H1 (cell line): ENCODE data around the gene CNOT6L. TPM values are rescaled to one million over a fixed set of nuclear protein-coding genes. Genes with fewer than 3 reads are reported as not detected.

ENCODE experiments used
- CTCF ChIA-PET: fragments of 300-600 bp; sonication (Branson Sonifier 250); formaldehyde crosslinking; loops from one replicate; lab custom pipeline; 2021; ENCODE audit not compliant: partially characterized antibody; lab: Charles Lee
- POLR2A ChIA-PET: fragments of 300-600 bp; sonication (Branson Sonifier 250); formaldehyde crosslinking; loops from one replicate; lab custom pipeline; 2021; ENCODE audit warnings: inconsistent platforms; ENCODE audit not compliant: partially characterized antibody; lab: Charles Lee
- DNase-seq, 2 experiments: peaks; one replicate each; pipeline versions ENCODE4 v3.0.0 to v3.0.0-alpha.2; 2010 to 2022; ENCODE audit warnings: low spot score in 2 of 2, low read depth in 1 of 2, mixed read lengths in 1 of 2
- FAIRE-seq: peaks from 2 replicates; lab custom pipeline; 2011; peaks lifted over from hg19 to GRCh38; lab: Jason Lieb, UNC
- H2AFZ ChIP-seq: 2 replicates; pipeline ENCODE4 v1.8.1; 2012; ENCODE audit warnings: low read length, inconsistent platforms
- H2AK5ac ChIP-seq: 2 replicates; pipeline ENCODE4 v1.6.1; 2013; ENCODE audit warnings: low read depth, low read length
- H2BK120ac ChIP-seq: replicated peaks from 2 replicates; pipeline ENCODE3; 2013; ENCODE audit warnings: low read depth, low read length, inconsistent platforms
- H2BK12ac ChIP-seq: 2 replicates; pipeline ENCODE4 v1.6.1; 2013; ENCODE audit warnings: low read depth, low read length
- H2BK15ac ChIP-seq: 2 replicates; pipeline ENCODE4 v1.6.1; 2013; ENCODE audit warnings: low read length
- H2BK20ac ChIP-seq: 2 replicates; pipeline ENCODE4 v1.6.1; 2013; ENCODE audit warnings: low read length
- H2BK5ac ChIP-seq: 2 replicates; pipeline ENCODE4 v1.6.1; 2013; ENCODE audit warnings: low read depth, low read length
- H3K14ac ChIP-seq: 2 replicates; pipeline ENCODE4 v1.6.1; 2013; ENCODE audit warnings: inconsistent platforms; ENCODE audit not compliant: insufficient read length
- H3K18ac ChIP-seq: 2 replicates; pipeline ENCODE4 v1.6.1; 2013; ENCODE audit warnings: low read length; ENCODE audit errors: extremely low read depth
- H3K23ac ChIP-seq: 2 replicates; pipeline ENCODE4 v1.6.1; 2013; ENCODE audit warnings: inconsistent platforms; ENCODE audit not compliant: insufficient read length
- H3K23me2 ChIP-seq: 2 replicates; pipeline ENCODE4 v1.6.1; 2013; ENCODE audit warnings: low read depth, low read length
- H3K27ac ChIP-seq: 2 replicates; pipeline ENCODE4 v1.6.1; 2011; ENCODE audit warnings: low read depth, low read length, inconsistent platforms
- H3K27me3 ChIP-seq, 4 experiments: replicated peaks in 1 of 4; 1 replicate in 1 of 4; 2 replicates in 3 of 4; pipeline versions ENCODE4 v1.6.1 to v1.8.1; 2011 to 2013; ENCODE audit warnings: low read length in 3 of 4, mild to moderate bottlenecking in 3 of 4, inconsistent platforms in 2 of 4, mixed read lengths in 2 of 4, moderate library complexity in 1 of 4; ENCODE audit not compliant: control insufficient read depth in 3 of 4, insufficient read depth in 3 of 4; ENCODE audit errors: extremely low read depth in 1 of 4
- H3K36me3 ChIP-seq, 4 experiments: 2 replicates each; pipeline versions ENCODE4 v1.6.1 to v1.8.1; 2011 to 2013; ENCODE audit warnings: mild to moderate bottlenecking in 4 of 4, low read length in 3 of 4, moderate library complexity in 2 of 4, control low read depth in 1 of 4, inconsistent platforms in 1 of 4; ENCODE audit not compliant: insufficient read depth in 4 of 4, control insufficient read depth in 2 of 4
- H3K4ac ChIP-seq: replicated peaks from 2 replicates; pipeline ENCODE3; 2013; ENCODE audit warnings: low read length, low read depth, mixed read lengths, inconsistent platforms; ENCODE audit not compliant: insufficient read length
- H3K4me1 ChIP-seq, 4 experiments: replicated peaks in 1 of 4; 1 replicate in 1 of 4; 2 replicates in 3 of 4; pipeline versions ENCODE4 v1.6.1 to v1.8.1; 2011 to 2013; ENCODE audit warnings: low read length in 3 of 4, inconsistent platforms in 2 of 4, mixed read lengths in 1 of 4; ENCODE audit not compliant: insufficient read depth in 4 of 4, control insufficient read depth in 3 of 4
- H3K4me2 ChIP-seq, 2 experiments: 2 replicates each; pipeline versions ENCODE4 v1.6.1 to v1.8.1; 2011 to 2013; ENCODE audit warnings: low read depth in 2 of 2, low read length in 2 of 2, control low read depth in 1 of 2, inconsistent platforms in 1 of 2, mild to moderate bottlenecking in 1 of 2; ENCODE audit not compliant: insufficient read depth in 1 of 2
- H3K4me3 ChIP-seq, 4 experiments: fragments of 200-600, 300-600 bp in 1 of 4; sonication (generic), shearing (Covaris generic), sonication (Bioruptor Twin) in 1 of 4; 2 replicates each; pipeline versions ENCODE4 v1.5.1 to v1.8.1; 2011 to 2016; ENCODE audit warnings: low read length in 4 of 4, low read depth in 3 of 4, control low read depth in 2 of 4, inconsistent platforms in 2 of 4, mild to moderate bottlenecking in 2 of 4, mixed read lengths in 1 of 4, moderate library complexity in 1 of 4; ENCODE audit not compliant: insufficient read depth in 2 of 4; ENCODE audit errors: extremely low read depth in 1 of 4
- H3K56ac ChIP-seq: replicated peaks from 2 replicates; pipeline ENCODE3; 2013; ENCODE audit warnings: low read depth, mild to moderate bottlenecking, mixed read lengths, low read length, inconsistent platforms; ENCODE audit not compliant: insufficient read length
- H3K79me1 ChIP-seq: 2 replicates; pipeline ENCODE4 v1.6.1; 2013; ENCODE audit warnings: low read depth, low read length, control low read depth
- H3K79me2 ChIP-seq, 2 experiments: 2 replicates each; pipeline versions ENCODE4 v1.6.1 to v1.8.1; 2012 to 2013; ENCODE audit warnings: low read length in 2 of 2, mild to moderate bottlenecking in 2 of 2, inconsistent platforms in 1 of 2; ENCODE audit not compliant: insufficient read depth in 2 of 2, control insufficient read depth in 1 of 2
- H3K9ac ChIP-seq, 4 experiments: replicated peaks in 1 of 4; 1 replicate in 1 of 4; 2 replicates in 3 of 4; pipeline versions ENCODE4 v1.6.1 to v1.8.1; 2011 to 2013; ENCODE audit warnings: low read depth in 3 of 4, low read length in 3 of 4, control low read depth in 2 of 4, mild to moderate bottlenecking in 2 of 4, moderate library complexity in 2 of 4, inconsistent platforms in 1 of 4; ENCODE audit errors: extremely low read depth in 1 of 4
- H3K9me3 ChIP-seq, 2 experiments: 2 replicates each; pipeline versions ENCODE4 v1.6.1 to v1.8.1; 2012 to 2013; ENCODE audit warnings: mild to moderate bottlenecking in 2 of 2, moderate library complexity in 2 of 2, control low read depth in 1 of 2, inconsistent platforms in 1 of 2, low read depth in 1 of 2, low read length in 1 of 2, mixed read lengths in 1 of 2; ENCODE audit not compliant: insufficient read depth in 2 of 2
- H4K20me1 ChIP-seq, 2 experiments: replicated peaks in 1 of 2; 2 replicates each; pipeline versions ENCODE3 to v1.8.1; 2011 to 2013; ENCODE audit warnings: inconsistent platforms in 2 of 2, low read length in 2 of 2, mild to moderate bottlenecking in 1 of 2; ENCODE audit not compliant: insufficient read depth in 2 of 2, control insufficient read depth in 1 of 2
- H4K5ac ChIP-seq: 2 replicates; pipeline ENCODE4 v1.6.1; 2013; ENCODE audit warnings: low read length, low read depth, mixed read lengths, inconsistent platforms; ENCODE audit not compliant: insufficient read length
- H4K8ac ChIP-seq: 2 replicates; pipeline ENCODE4 v1.8.0; 2013; ENCODE audit warnings: mild to moderate bottlenecking, moderate library complexity, low read length, inconsistent platforms; ENCODE audit not compliant: insufficient read depth; ENCODE audit errors: extremely low read depth
- H4K91ac ChIP-seq: replicated peaks from 2 replicates; pipeline ENCODE3; 2013; ENCODE audit warnings: low read length, mixed read lengths, inconsistent platforms; ENCODE audit not compliant: insufficient read length
- CEBPB ChIP-seq: IDR thresholded peaks from 2 replicates; pipeline ENCODE4 v1.6.1; 2012; ENCODE audit warnings: low read depth, low read length
- E2F6 ChIP-seq: IDR thresholded peaks from 2 replicates; pipeline ENCODE4 v1.6.1; 2012; ENCODE audit warnings: inconsistent platforms
- EP300 ChIP-seq, 2 experiments: IDR thresholded peaks; 1 replicate in 1 of 2; 2 replicates in 1 of 2; pipeline ENCODE4 v1.6.1; 2011 to 2012; ENCODE audit warnings: low read depth in 2 of 2, low read length in 2 of 2, mild to moderate bottlenecking in 2 of 2, borderline replicate concordance in 1 of 2, inconsistent platforms in 1 of 2, moderate library complexity in 1 of 2
- HDAC2 ChIP-seq, 2 experiments: fragments of 300-600 bp in 1 of 2; sonication (generic) in 1 of 2; IDR thresholded peaks; 2 replicates each; pipeline ENCODE4 v1.6.1; 2011 to 2012; ENCODE audit warnings: low read depth in 2 of 2, low read length in 2 of 2, mild to moderate bottlenecking in 2 of 2, moderate library complexity in 2 of 2, borderline replicate concordance in 1 of 2, inconsistent platforms in 1 of 2
- JUND ChIP-seq: IDR thresholded peaks from 2 replicates; pipeline ENCODE4 v1.6.1; 2011; ENCODE audit warnings: mild to moderate bottlenecking, improper control_type of control experiment, low read length
- KDM5A ChIP-seq: fragments of 200-600 bp; IDR thresholded peaks from 2 replicates; pipeline ENCODE4 v1.7.1; 2012; ENCODE audit warnings: mild to moderate bottlenecking, low read length, inconsistent platforms, mixed read lengths
- MAFK ChIP-seq: IDR thresholded peaks from 2 replicates; pipeline ENCODE4 v1.6.1; 2012; ENCODE audit warnings: low read depth, mild to moderate bottlenecking, improper control_type of control experiment, low read length
- POLR2AphosphoS5 ChIP-seq: IDR thresholded peaks from 2 replicates; pipeline ENCODE4 v1.6.1; 2011; ENCODE audit warnings: low read depth, low read length
- RNF2 ChIP-seq: fragments of 200-900, 300-1000 bp; sonication (generic); IDR thresholded peaks from 2 replicates; pipeline ENCODE4 v1.7.1; 2016; ENCODE audit warnings: borderline replicate concordance, low read depth, mild to moderate bottlenecking, antibody characterized with exemption, low read length; ENCODE audit not compliant: poor library complexity, severe bottlenecking; ENCODE audit errors: missing control alignments
- SP4 ChIP-seq: IDR thresholded peaks from 2 replicates; pipeline ENCODE4 v1.6.1; 2012; ENCODE audit warnings: low read length, inconsistent platforms
- WGBS, 2 experiments: shearing (Covaris generic) in 1 of 2; methylation state at CpG; one replicate each; pipeline versions ENCODE4 v1.1.6 to v1.1.7; 2013 to 2015; ENCODE audit warnings: low lambda C conversion rate in 2 of 2, mixed read lengths in 2 of 2, inconsistent platforms in 1 of 2, low coverage in 1 of 2, missing lambda C conversion rate in 1 of 2; ENCODE audit not compliant: insufficient replicate concordance in 2 of 2, insufficient coverage in 1 of 2, insufficient read length in 1 of 2; ENCODE audit errors: extremely low coverage in 1 of 2, missing lambda C conversion rate in 1 of 2; 5-methylcytosine and 5-hydroxymethylcytosine counted together
- polyA plus RNA-seq, 7 experiments: library from polyadenylated mRNA; depleted of rRNA in 3 of 7; stranded (reverse) in 5 of 7; unstranded in 2 of 7; fragments of >200 nt in 5 of 7; fragments of 200-250 nt in 2 of 7; gene quantifications; 1 replicate in 5 of 7; 2 replicates in 1 of 7; 4 replicates in 1 of 7; pipeline versions ENCODE4 v1.2.1 to v1.2.3, GENCODE V29; 2011 to 2013; ENCODE audit warnings: missing spikeins in 2 of 7, mixed read lengths in 2 of 7
- total RNA-seq: library from RNA; stranded (reverse); fragmentation: NEBNext Ultra II Directional; extraction: Animal tissue kit (Norgen Biotek cat#: 25700); gene quantifications from 2 replicates; pipeline ENCODE4 v1.2.1, GENCODE V29; 2021
- TF ChIP-seq, protein P1 (sequence below): IDR thresholded peaks from 2 replicates; pipeline ENCODE4 v1.6.1; 2012; ENCODE audit warnings: inconsistent platforms

CNOT6L gene
- total and polyA plus RNA-seq, 2 of the 8 experiments (the other 6 are each of a cell fraction or from before 2014, with no cell fraction given), result 2.0 to 22.4 TPM

GRCh38 chr4:77833126-77833724 is 14.1 kb upstream of the CNOT6L start:
- Histone ChIP-seq H4K20me1 (no peaks in the 10 kb centered on the region), H2BK20ac (no peak overlapping the region), H4K5ac (no peak overlapping the region), H3K23me2 (no peaks in the 10 kb centered on the region), H3K9me3 (no peaks in the 10 kb centered on the region), H4K8ac (no peak overlapping the region), H3K4me3 (no peak overlapping the region), H3K9ac (no peak overlapping the region), H3K27me3 (no peaks in the 10 kb centered on the region), H2BK15ac (no peak overlapping the region), H3K4me2 (no peak overlapping the region), H2AFZ (no peak overlapping the region), H3K18ac (no peak overlapping the region), H3K4ac (no peak overlapping the region), H3K36me3 (no peaks in the 10 kb centered on the region), H2AK5ac (no peak overlapping the region), H3K14ac (no peak overlapping the region), H2BK5ac (no peak overlapping the region), H3K4me1 (no peaks in the 10 kb centered on the region), H3K79me2 (no peaks in the 10 kb centered on the region), H3K79me1 (no peaks in the 10 kb centered on the region), H2BK12ac (no peak overlapping the region), H2BK120ac (no peak overlapping the region), H3K56ac (no peak overlapping the region), H3K23ac (no peak overlapping the region), H3K27ac (no peak overlapping the region), H4K91ac (no peak overlapping the region)
- CTCF ChIA-PET, result no interaction called here
- TF ChIP-seq MAFK, result no peak
- no peak for TF ChIP-seq SP4
- TF ChIP-seq EP300 (IDR thresholded peaks at IDR 0.05; ENCODE audit: borderline replicate concordance in 1 of 2, low read depth in 2 of 2, low read length in 2 of 2), result no peak
- TF ChIP-seq HDAC2 (IDR thresholded peaks at IDR 0.05; ENCODE audit: borderline replicate concordance in 1 of 2, low read depth in 2 of 2, low read length in 2 of 2), result no peak
- TF ChIP-seq KDM5A, result no peak
- TF ChIP-seq RNF2, result no peak
- TF ChIP-seq E2F6, result no peak
- no peak for TF ChIP-seq JUND
- TF ChIP-seq CEBPB, result no peak
- TF ChIP-seq, protein P1, sequence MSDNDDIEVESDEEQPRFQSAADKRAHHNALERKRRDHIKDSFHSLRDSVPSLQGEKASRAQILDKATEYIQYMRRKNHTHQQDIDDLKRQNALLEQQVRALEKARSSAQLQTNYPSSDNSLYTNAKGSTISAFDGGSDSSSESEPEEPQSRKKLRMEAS, result no peak
- TF ChIP-seq POLR2AphosphoS5, result no peak
- DNase-seq, result no peak
- WGBS, 2 experiments, result 96% methylated on average over 2 of the region's 2 CpGs; no CpG with 5 or more reads in 1 of the 2 experiments
- POLR2A ChIA-PET, result no interaction called here
- FAIRE-seq, result no peak
